SK-N-SH treated with all-trans-retinoic acid at 6 μM for 48 hours (cell line): ENCODE results near the gene TGM3.

Experiments
- BACH2 ChIP-seq: fragments of 250-450 bp; sonication (Bioruptor Pico); IDR thresholded peaks from 2 replicates; pipeline ENCODE4 v1.9.0; 2021; ENCODE audit warnings: mild to moderate bottlenecking, borderline replicate concordance
- PATZ1 ChIP-seq: fragments of 250-450 bp; sonication (Bioruptor Pico); IDR thresholded peaks from 2 replicates; pipeline ENCODE4 v1.8.0; 2020; ENCODE audit warnings: mild to moderate bottlenecking, moderate library complexity, borderline replicate concordance
- POU6F1 ChIP-seq: fragments of 250-450 bp; sonication (Bioruptor Pico); IDR thresholded peaks from 2 replicates; pipeline ENCODE4 v1.8.0; 2021; ENCODE audit warnings: low read depth, mild to moderate bottlenecking, moderate library complexity, borderline replicate concordance

GRCh38 chr20:2327620-2328555 lies 32.1 kb downstream of the TGM3 start:
- no peak for TF ChIP-seq BACH2 (CRISPR knock-in tag)
- TF ChIP-seq PATZ1, result no peak
- TF ChIP-seq POU6F1 (CRISPR knock-in tag), result no peak
